ENCODE results near the gene PTPDC1.

Gene PTPDC1

DNA sequence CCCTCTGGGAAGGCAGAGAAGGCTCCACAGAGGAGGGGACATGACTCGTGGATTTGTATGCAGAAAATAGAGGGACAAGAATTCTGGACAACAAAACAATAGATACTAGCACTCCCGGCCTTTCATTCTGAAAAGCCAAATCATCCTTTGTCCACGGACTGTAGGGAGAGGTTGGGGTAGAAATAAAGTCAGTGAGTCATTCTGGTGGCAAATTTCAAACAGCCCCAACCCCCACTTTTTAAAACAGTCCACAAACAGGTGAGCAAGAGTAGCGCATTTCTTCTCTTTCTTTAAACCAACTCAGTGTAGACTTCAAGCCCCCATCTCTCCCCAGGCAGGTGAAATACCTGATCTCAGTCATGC is 56.1 kb downstream of the PTPDC1 start:
- DNase-seq (ENCODE audit: low read depth in 2 of 2, low spot score in 1 of 2), result no peak

DNA sequence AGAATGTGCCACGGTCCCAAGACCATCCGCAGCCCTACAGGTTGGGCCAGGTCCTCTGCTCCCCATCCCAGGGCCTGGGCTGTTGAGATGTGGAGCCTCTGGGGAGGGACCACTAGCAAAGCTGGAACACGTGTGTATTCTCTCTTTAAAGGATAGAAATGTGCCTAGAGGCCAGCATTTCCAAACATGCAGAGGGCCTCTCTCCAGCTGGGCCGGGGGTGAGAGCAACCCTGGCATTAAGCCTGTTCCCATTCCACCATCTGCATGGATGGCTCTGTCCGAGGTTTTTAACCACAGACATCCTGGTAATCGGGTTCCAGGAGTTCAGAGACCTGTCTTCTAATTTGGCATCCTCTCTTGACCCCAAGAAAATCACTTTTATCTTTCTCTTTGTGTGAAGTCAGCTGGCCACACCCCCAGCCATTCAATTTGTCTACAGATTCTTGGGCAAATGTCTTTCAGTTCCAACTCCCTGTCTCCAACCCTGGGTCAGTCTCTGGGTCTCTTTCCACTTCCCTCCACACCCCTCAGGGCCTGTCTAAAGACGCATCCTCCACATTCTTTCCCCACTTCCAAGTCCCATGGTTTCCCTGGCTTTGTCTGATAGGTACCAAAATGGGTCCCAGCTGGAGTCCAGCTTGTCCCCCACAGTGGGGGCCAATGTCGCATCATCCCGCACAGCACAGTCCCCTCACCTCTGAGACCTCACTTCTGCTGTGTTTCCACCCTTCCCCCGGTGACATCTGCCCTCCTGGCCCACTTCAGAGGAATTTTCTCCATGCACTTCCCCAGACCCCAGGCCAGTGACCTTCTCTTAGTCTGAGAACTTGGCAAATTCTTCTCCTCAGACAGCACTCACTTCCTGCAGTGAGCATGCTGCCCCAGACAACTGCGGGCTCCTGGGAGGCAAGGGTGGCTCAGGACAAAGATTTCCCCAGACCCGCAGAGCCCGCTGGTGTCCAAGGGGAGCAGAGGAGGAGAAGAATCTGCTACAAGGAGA is 56.8 kb downstream of the PTPDC1 start:
- no peak for DNase-seq (ENCODE audit: low read depth in 2 of 2, low spot score in 1 of 2)

GRCh38 chr9:94142353-94142752 is 58.1 kb downstream of the PTPDC1 start:
- no peak for DNase-seq (ENCODE audit: low read depth in 2 of 2, low spot score in 1 of 2)

DNA sequence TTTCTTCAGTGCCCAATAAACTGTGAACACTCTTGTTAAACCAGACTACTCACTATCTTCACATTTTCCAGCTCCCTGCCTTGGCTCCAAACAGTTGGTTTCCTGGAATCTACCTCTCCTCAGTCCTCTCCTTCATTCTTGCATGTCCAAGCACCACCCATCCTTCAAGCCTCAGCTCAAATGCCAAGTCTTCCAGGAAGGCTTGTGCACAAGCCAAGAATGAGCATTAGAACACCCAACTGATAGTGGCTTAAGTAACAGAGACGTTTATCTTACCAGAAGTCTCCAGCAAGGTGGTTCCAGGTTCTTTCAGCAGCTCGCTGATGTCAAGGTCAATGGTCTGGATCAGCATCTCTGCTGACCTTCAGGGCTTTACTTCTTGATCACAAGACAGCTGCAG is 60.1 kb downstream of the PTPDC1 start:
- no peak for DNase-seq (ENCODE audit: low read depth in 2 of 2, low spot score in 1 of 2)

GRCh38 chr9:94145640-94146039 is 61.4 kb downstream of the PTPDC1 start:
- no peak for DNase-seq (ENCODE audit: low read depth in 2 of 2, low spot score in 1 of 2)

- no peak for DNase-seq (ENCODE audit: low read depth in 2 of 2, low spot score in 1 of 2)
Observed at GRCh38 chr9:94147776-94148175, 63.5 kb downstream of the PTPDC1 start.

GRCh38 chr9:94148419-94148818 is 64.2 kb downstream of the PTPDC1 start:
- no peak for DNase-seq (ENCODE audit: low read depth in 2 of 2, low spot score in 1 of 2)

GRCh38 chr9:94149696-94150095 is 65.4 kb downstream of the PTPDC1 start:
- DNase-seq (ENCODE audit: low read depth in 2 of 2, low spot score in 1 of 2), result no peak

- no peak for DNase-seq (ENCODE audit: low read depth in 2 of 2, low spot score in 1 of 2)
Observed at GRCh38 chr9:94150279-94150828, 66.1 kb downstream of the PTPDC1 start.

DNA sequence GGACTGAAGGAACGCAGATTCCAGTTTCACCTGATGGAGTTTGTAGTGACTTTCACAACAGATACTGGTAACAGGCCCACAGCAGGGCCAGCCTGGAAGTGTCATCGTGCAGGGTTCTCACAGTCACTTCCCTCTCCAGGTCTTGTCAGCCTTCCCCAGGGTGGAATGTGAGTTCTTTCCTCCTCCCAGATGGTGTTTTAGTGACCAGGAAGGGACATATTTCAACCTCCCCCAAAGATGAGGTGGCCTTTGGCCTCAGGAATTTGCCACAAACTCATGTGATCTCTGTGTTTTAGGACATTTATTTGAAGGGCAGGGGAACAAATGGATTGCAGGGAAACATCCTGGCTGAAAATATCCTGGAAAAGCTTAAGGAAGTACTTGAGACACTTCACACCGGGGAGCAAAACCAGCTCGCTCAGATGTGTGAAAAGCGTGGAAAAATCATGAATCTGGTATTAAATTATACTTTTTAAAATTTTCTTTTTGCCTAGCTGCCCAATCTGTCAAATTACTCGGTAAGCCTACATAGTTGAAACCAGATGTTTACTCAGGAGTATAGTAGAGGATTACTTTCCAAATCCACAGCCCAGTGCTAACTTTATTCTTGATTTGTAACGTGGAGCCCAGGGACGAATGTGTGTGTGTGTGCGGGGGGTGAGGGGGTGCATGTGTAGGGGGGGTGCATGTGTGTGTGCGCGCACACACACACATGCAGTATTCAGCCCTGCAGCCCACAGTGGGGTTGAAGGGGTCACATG is 66.8 kb downstream of the PTPDC1 start:
- no peak for DNase-seq (ENCODE audit: low read depth in 2 of 2, low spot score in 1 of 2)

- DNase-seq (ENCODE audit: low read depth in 2 of 2, low spot score in 1 of 2), result no peak
Observed at GRCh38 chr9:94153905-94154304, 69.6 kb downstream of the PTPDC1 start.

DNA sequence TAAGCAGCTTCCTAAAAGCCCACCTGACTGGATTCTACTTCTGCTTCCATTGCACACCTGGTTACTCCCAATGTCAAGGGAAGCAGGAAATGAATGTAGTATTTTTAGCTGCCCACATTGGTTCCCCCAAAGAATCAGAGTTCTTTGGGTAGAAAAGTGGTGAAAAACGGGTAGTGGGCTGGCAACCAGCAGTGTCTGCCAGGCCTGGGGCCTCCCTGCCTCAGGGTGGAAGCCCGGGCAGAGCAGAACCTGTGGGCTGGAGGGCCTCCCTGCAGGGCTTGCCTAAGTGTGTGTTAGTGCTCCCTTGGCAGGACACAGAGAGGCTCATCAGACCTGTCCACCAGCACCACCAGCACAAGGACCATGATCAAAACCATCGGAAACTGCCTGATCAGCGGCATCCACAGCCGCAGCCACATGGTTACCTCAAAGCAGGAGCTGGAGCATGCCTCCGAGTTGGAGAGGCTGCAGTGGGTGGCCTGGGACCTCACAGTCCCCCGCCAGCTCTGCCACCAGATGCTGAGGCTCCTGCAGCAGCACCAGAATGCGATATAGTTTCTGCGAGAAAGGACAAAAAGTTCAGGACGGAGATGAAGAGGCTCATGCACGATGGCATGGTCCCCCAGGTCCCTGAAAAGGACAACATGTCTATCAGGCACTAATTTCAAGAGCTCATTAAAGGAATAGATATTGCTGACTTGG is 72.2 kb downstream of the PTPDC1 start:
- DNase-seq (ENCODE audit: low read depth in 2 of 2, low spot score in 1 of 2), result no peak

DNA sequence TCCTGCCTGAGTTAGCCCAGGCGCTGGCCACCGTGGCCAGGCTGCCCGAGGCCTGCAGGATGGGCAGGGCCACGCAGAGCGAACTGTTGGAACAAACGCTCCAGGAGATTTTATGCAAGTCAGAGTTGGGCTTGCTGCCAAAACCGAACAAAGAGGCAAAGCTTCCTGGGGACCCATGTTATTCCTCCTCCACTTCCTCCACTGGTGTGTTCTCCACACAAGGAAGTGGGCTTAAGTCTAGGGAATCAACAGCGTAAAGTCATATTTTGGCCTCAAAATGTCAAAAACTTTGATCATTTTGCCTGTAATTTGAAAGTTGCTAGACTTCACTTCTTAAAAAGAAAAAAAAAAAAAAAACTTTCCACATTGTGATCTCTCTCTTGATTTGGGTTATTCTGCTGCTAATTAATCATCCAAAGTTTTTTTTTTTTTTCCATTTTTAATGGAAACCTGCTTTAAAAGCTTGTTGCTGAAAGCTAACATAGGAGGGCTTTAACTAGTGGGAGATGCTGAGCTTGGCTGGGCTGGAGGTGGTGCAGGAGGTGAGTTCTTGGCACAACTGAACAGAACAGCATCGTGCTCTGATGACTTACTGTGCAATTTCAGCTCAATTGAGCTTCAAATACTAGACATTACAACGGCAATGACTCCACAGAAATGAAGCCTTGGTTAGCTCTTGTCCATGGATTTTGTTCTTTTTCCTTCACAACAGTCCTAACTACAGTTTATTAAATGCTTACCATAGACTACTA is 73.0 kb downstream of the PTPDC1 start:
- DNase-seq (ENCODE audit: low read depth in 2 of 2, low spot score in 1 of 2), result no peak
